HG02943 (cell line): ENCODE data around the gene KLHL2.
"Not testable (repeated sequence)": the region's sequence is repeated elsewhere in the genome, so short reads cannot be mapped to it uniquely, and the experiment has no call there.

Experiments used
- ATAC-seq: cut with Tn5 transposase; IDR thresholded peaks from one replicate; pipeline ENCODE4 v1.9.1; 2021; ENCODE audit warnings: mild to moderate bottlenecking, low read depth, moderate library complexity; ENCODE audit not compliant: unreplicated experiment

Gene KLHL2

DNA sequence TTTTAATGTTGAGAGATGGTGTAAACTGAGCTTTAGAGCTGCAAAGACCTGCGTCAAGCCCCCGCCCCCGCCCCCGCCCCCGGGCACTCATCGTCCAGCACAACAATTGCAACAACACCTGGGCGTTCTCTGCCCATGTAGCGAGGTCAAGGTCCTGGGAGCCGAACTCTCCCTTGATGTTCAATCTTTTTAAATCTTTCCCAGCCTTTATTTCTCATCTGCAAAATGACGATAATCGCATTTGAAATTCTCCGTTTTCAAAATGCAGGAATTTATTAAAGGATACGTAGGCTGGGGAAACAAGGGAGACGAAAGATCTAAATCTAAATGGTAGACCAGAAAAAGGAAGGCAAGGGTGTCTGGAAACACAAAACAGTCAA lies 119.5 kb downstream of the KLHL2 start:
- peak; percentile 24 for ATAC-seq

- peak; percentile 99 for ATAC-seq
Measured at GRCh38 chr4:165327211-165328100, 120.1 kb downstream of the KLHL2 start, which contains the start of gene MSMO1. MSMO1 (plus strand) TSS chr4:165327669; CDS start chr4:165333371, 5,702 bp downstream.

DNA sequence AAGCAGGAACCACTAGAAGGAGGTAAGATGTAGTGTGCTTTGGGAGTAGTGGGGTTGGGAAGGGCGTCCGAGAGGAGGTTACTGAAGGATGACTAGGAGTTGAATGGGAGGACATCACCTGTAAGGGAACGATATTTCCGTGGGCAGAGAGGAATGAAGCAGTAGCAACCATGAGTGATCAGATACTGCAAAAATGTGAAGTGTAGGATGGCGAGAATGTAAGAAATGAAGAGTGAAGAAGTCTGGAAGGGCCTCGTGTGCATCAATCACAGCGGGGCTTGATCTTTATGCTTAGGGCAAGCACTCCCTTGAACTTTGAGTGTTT lies 120.7 kb downstream of the KLHL2 start:
- peak; percentile 0 for ATAC-seq

- ATAC-seq = no peak
Measured at GRCh38 chr4:165328708-165329107, 121.3 kb downstream of the KLHL2 start.

- ATAC-seq = no peak
Measured at GRCh38 chr4:165330071-165330470, 122.7 kb downstream of the KLHL2 start.

DNA sequence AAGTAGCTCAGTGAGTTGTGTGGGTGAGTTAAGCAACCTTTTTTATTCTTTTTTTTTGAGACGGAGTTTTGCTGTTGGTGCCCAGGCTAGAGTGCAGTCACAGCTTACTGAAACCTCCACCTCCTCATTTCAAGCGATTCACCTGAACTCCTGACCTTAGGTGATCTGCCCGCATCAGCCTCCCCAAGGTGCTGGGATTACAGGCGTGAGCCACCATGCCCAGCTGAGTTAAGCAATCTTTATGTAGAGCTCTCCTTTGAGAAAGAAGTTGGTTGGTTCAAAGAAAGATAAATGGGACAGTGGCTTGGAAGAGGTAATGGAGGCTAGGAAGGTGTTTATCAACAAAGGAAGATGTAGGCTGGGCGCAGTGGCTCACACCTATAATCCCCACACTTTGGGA lies 123.3 kb downstream of the KLHL2 start:
- no peak for ATAC-seq

DNA sequence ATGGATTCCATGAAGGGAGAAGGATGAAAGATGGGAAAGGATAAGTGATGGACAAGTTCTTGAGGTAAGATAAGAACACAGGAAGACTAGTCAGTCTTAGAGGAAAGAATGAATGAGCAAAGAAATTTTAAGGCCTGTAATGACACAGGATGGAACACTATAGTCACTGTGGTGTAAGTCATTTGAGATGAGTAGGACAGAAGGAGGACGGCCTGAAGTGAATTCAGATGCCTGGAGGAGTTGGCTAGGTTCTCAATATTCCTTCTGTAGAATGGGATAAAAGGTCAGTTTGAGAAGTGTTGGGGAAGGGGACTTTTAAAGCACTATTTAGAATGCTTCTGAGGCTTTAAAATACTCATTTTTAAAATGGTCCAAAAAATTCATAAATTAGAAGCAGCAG lies 124.0 kb downstream of the KLHL2 start:
- no peak for ATAC-seq

DNA sequence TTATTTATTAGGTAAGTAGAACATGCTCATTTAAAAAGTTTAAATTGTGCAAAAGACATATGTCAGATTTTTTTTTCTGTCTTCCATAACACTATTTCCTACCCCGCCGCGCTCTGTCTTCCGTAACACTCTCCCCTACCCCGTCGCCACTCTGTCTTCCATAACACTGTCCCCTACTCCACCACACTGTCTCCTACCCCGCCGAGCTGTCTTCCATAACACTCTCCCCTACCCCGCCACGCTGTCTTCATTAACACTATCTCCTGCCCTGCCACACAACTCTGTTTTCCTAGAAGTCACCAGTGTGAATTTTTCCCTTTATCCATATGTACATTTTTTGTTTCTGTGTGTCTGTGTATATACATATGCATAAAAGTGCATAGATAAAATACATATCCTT lies 124.5 kb downstream of the KLHL2 start:
- ATAC-seq = no peak

GRCh38 chr4:165332502-165332901 lies 125.1 kb downstream of the KLHL2 start:
- ATAC-seq = no peak

GRCh38 chr4:165335163-165335703 lies 127.9 kb downstream of the KLHL2 start:
- no peak for ATAC-seq

DNA sequence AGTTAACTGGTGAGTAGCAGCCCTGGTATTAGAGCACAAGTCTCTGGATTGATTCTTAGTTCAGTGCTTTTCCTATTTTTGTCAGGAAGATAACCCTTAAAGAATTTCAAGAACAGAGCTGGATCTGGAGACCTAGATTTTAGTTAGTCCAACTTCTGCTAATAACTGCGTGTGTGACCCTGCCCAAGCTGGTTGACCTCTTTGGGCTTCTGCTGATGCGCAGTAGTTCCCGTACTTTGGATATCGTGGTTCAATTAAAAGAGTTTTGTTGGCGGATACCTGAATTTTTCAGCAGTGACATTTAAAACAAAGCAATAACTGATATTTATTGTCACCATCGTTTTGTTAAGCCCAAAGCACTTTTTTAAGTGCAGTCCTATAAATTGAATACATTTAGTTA lies 129.4 kb downstream of the KLHL2 start:
- no peak for ATAC-seq

- not testable (repeated sequence) for ATAC-seq
Measured at GRCh38 chr4:165342340-165342739, 135.0 kb downstream of the KLHL2 start.

DNA sequence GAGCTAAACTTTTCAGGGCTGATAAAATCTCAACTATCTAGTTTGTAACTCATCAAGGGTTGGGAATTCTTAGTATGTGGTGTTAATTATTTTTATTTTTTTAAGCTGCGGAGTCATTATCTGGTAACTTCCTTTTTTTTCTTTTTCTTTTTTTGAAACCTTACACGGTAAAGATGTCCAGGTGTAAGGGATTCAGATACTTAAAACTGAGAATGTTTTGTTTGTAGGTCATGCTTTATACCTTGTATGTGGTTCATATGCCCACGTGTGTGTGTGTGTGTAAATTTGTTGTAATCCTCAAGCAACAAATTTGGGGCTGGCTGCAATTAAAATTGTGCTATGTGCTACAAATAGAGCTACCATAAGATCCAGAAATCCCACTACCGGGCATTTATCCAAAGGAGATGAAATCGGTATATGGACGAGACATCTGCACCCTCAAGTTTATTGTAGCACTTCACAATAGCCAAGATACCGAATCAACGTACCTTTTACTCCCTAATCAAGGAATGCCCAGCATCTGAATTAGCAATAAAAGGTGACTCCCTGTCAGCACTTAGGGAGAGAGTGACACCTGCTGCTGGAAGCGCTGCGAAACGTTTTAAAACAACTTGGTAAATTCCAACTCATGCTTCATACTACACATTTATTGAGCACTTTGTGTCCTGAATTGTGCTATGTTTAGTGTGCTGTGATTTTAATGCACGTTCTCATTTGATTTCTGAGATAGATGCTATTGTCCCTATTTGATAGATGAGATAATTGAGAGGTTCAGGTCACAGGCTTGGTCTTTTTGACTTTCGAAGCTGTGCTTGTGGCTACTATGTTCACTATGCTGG lies 136.2 kb downstream of the KLHL2 start:
- no peak for ATAC-seq

- ATAC-seq = no peak
Measured at GRCh38 chr4:165345666-165346417, 138.5 kb downstream of the KLHL2 start.

DNA sequence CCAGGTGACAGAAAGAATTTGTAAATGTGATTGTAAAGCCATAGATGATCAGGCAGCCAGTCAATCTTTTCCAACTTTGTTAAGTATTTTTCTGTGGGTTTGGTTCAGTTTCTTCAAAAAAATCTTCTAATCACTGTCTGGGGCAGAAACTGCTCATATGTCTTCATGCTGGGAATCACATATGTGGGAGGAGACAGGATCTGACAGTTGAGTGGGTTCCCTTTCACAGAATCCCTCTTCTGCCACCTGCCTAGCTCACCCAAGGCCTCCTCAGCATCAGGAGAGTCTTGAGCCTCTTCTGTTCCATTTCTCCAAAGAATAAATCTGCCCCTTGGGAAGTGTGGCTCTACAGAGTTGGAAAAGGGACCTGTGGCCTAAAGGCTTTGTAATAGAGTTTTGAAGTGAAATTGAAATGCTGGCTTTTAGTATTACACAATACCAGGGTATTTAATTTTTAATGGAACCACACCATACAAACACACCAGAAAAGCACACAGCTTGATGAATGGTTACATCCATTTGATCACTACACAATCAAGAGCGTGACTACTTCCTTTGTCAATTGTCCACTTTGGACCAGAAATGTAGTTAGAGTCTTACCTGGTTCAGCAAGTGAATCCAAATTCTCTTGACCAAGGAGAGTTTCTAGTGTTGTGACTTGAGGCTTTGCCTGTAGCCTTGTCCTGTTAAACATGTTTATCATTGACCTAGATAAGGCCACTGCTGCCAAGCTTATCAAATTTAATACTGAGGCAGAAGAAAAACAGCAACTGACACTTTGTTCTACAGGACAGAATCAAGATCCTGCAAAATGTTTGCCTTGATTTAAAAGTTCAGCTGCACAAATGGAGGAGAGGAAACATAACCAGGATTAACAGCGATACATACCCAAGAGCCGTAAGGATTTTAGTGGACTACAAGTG lies 140.5 kb downstream of the KLHL2 start:
- ATAC-seq = no peak

DNA sequence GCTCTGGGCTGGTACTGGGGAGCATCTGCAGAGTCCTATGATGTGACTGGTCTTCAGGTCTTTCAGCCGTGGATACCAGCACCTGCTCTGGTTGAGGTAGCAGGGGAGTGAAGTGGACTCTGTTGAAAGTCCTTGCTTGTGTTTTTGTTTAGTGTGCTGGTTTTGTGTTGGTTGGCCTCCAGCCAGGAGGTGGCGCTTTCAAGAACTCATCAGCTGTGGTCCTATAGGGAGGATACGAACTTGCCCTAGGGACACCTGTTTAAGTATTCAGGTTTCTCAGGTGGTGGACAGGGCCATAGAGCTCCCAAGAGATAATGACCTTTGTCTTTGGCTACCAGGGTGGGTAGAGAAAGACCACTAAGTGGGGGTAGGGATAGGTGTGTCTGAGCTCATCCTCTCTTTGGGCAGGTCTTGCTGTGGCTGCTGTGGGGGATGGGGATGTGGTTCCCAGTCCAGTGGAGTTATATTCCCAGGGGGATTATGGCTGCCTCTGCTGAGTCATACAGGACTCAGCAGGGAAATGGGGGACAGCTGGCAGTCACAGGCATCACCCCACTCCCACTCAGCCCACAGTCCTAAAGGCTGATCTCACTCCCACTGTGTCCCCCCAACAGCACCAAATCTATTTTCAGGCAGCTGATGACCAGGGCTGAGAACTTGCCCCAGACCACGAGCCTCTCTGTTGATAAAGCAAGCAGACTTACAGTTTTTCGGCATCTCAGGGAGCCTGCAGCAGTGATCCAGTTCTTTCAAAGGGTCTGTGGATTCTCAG lies 144.2 kb downstream of the KLHL2 start:
- no peak for ATAC-seq

DNA sequence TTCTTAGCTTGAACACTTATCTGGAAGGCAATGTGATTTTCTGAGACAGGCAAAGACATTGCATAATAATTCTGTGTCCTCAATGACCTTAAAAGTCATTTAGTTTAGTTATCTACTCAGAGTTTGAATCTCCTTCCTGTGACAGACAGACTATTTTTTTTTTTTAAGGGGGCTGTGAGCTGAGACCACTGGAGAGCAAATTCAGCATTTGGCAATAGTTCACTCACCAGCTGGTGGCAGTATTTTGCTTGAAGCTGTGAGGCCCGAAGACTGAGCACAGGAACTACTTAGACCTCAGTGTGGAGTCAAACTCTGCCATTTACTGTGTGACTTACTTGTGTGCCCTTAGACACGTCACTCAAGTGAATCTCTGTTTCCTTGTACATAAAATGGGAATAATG lies 148.5 kb downstream of the KLHL2 start:
- no peak for ATAC-seq

- no peak for ATAC-seq
Measured at GRCh38 chr4:165359506-165359905, 152.1 kb downstream of the KLHL2 start.
